HFFc6 (cell line): ENCODE data around the gene CMTR1. TPM values are rescaled to one million over a fixed set of nuclear protein-coding genes. Genes with fewer than 3 reads are reported as not detected.
"Not testable (repeated sequence)": the region's sequence is repeated elsewhere in the genome, so short reads cannot be mapped to it uniquely, and the experiment has no call there.

ENCODE experiments used
- DNase-seq: peaks from one replicate; pipeline ENCODE4 v3.0.0-alpha.2; 2018
- H3K27ac Mint-ChIP-seq: 2 replicates; pipeline ENCODE4 v1.8.0; 2020; ENCODE audit warnings: mild to moderate bottlenecking, mixed read lengths
- H3K27me3 Mint-ChIP-seq: 2 replicates; pipeline ENCODE4 v1.8.0; 2021; ENCODE audit warnings: mild to moderate bottlenecking, moderate library complexity, mixed read lengths; ENCODE audit not compliant: insufficient read depth
- H3K36me3 Mint-ChIP-seq: 2 replicates; pipeline ENCODE4 v1.8.0; 2021; ENCODE audit warnings: low read depth, mixed read lengths
- H3K4me1 Mint-ChIP-seq: 2 replicates; pipeline ENCODE4 v1.8.0; 2020; ENCODE audit warnings: low read depth, mixed read lengths
- H3K4me3 Mint-ChIP-seq: 2 replicates; pipeline ENCODE4 v1.8.0; 2020; ENCODE audit warnings: mild to moderate bottlenecking, moderate library complexity, mixed read lengths
- H3K9me3 Mint-ChIP-seq: 2 replicates; pipeline ENCODE4 v1.8.0; 2020; ENCODE audit warnings: mild to moderate bottlenecking, mixed read lengths
- total RNA-seq, 6 experiments: library from RNA; stranded (reverse); fragmentation: NEBNext Ultra II Directional; extraction: Animal tissue kit (Norgen Biotek cat#: 25700); gene quantifications; 2 replicates in 1 of 6; 3 replicates in 5 of 6; pipeline ENCODE4 v1.2.3, GENCODE V29; 2021
- TF ChIP-seq, protein P1 (sequence below): fragments of 200-600 bp; sonication (generic); IDR thresholded peaks from 2 replicates; pipeline ENCODE4 v1.5.0; 2021; ENCODE audit warnings: antibody characterized with exemption, mild to moderate bottlenecking

Gene CMTR1
- total RNA-seq, 6 experiments from 2014 or later = 36.1 to 42.2 (median 37.6) TPM

DNA sequence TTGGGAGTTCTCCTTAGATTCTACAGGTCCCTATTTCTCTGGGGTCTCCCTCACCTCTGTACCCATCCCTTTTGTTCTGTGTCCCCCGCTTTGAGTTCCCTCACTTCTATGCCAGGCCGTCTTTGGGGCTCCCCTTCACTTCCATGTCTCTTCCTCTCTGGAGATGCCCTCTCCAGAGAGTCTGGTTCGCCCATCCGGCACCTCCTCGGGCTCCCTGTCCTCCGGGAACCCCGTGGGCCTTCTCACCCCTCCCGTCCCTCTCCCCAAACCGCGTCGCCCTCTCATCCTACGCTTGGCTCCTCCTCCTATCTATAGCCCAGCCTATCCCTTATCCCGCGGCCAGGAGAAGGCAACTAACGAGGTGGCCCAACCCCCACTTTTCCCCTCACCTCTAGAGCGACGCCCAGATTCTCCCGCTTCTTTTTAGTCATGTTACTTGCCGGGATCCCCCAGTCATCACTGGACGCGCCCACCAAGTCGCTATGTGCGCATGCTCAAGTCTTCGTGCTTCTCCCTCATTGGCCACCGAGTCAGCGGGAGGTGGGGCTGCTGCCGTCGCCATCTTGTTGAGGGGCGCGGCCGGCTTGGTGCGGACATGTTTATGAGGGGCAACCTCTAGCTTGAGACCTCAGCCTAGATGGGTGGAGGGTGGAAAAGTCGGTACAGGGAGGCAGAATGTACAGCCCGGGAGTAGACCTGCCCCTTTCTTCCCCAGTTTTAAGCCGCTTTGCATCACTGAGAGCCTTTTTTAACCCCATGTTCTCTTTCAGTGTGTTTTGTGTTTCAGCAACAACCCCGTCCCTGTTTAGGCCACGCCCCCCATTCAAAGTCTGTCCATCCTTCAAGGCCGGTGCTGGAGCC lies 66.6 kb downstream of the CMTR1 start, which contains the start of gene CCDC167:
CCDC167 (minus strand) TSS at position 461 of the 861 bp plus-strand sequence; CDS start at position 431, 30 bp downstream.
- H3K36me3 Mint-ChIP-seq = no peaks in the 10 kb centered on the region
- H3K4me3 Mint-ChIP-seq = peak within 1 kb of the TSS; percentile 96
- peak; percentile 96 for DNase-seq
- TF ChIP-seq, protein P1, sequence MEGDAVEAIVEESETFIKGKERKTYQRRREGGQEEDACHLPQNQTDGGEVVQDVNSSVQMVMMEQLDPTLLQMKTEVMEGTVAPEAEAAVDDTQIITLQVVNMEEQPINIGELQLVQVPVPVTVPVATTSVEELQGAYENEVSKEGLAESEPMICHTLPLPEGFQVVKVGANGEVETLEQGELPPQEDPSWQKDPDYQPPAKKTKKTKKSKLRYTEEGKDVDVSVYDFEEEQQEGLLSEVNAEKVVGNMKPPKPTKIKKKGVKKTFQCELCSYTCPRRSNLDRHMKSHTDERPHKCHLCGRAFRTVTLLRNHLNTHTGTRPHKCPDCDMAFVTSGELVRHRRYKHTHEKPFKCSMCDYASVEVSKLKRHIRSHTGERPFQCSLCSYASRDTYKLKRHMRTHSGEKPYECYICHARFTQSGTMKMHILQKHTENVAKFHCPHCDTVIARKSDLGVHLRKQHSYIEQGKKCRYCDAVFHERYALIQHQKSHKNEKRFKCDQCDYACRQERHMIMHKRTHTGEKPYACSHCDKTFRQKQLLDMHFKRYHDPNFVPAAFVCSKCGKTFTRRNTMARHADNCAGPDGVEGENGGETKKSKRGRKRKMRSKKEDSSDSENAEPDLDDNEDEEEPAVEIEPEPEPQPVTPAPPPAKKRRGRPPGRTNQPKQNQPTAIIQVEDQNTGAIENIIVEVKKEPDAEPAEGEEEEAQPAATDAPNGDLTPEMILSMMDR = no peak
- peaks cover 21% of the 10 kb centered on the region for H3K4me1 Mint-ChIP-seq
- H3K9me3 Mint-ChIP-seq = no peaks in the 10 kb centered on the region
- peaks cover 16% of the 10 kb centered on the region for H3K27me3 Mint-ChIP-seq
- H3K27ac Mint-ChIP-seq = peak within 1 kb of the TSS; percentile 89

DNA sequence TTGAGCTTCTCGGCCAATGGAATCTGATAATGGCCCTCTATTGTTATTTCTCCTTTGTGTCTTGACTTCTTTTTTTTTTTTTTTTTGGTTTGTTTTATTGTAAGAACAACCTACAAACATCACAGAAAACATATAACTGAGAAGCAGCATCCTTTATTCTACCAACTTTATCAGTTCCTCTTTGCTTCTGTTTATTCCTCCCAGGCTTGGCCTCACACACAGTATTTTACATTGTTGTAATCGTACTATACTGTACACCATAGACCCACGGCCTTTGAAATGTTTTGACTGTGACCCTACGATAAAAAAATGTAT lies 67.2 kb downstream of the CMTR1 start:
- Mint-ChIP-seq H3K27me3 (peaks cover 17% of the 10 kb centered on the region), H3K27ac (peak overlapping the region; percentile 89), H3K4me1 (peaks cover 21% of the 10 kb centered on the region), H3K36me3 (no peaks in the 10 kb centered on the region), H3K4me3 (peak overlapping the region; percentile 96), H3K9me3 (no peaks in the 10 kb centered on the region)
- DNase-seq = no peak
- TF ChIP-seq, protein P1 = no peak

DNA sequence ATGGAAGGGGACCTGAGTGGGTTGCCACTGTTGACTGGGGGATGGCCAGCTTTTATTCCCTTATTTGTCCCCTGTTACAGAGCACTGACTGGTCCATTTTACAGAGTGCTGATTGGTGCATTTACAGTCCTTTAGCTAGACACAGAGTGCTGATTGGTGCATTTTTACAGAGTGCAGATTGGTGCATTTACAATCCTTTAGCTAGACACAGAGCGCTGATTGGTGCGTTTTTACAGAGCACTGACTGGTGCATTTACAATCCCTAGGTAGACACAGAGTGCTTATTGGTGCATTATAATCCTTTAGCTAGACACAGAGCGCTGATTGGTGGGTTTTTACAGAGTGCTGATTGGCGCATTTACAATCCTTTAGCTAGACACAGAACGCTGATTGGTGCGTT lies 67.9 kb downstream of the CMTR1 start:
- H3K9me3 Mint-ChIP-seq, H3K27ac Mint-ChIP-seq, DNase-seq, H3K36me3 Mint-ChIP-seq, H3K4me3 Mint-ChIP-seq: not testable (repeated sequence)
- Mint-ChIP-seq H3K27me3 (peaks cover 17% of the 10 kb centered on the region), H3K4me1 (peaks cover 21% of the 10 kb centered on the region)

GRCh38 chr6:37501632-37502491 lies 68.8 kb downstream of the CMTR1 start:
- Mint-ChIP-seq H3K27ac (no peak overlapping the region), H3K36me3 (no peaks in the 10 kb centered on the region), H3K4me1 (peaks cover 21% of the 10 kb centered on the region), H3K9me3 (no peaks in the 10 kb centered on the region), H3K4me3 (no peak overlapping the region), H3K27me3 (peaks cover 19% of the 10 kb centered on the region)
- TF ChIP-seq, protein P1 = no peak
- no peak for DNase-seq

DNA sequence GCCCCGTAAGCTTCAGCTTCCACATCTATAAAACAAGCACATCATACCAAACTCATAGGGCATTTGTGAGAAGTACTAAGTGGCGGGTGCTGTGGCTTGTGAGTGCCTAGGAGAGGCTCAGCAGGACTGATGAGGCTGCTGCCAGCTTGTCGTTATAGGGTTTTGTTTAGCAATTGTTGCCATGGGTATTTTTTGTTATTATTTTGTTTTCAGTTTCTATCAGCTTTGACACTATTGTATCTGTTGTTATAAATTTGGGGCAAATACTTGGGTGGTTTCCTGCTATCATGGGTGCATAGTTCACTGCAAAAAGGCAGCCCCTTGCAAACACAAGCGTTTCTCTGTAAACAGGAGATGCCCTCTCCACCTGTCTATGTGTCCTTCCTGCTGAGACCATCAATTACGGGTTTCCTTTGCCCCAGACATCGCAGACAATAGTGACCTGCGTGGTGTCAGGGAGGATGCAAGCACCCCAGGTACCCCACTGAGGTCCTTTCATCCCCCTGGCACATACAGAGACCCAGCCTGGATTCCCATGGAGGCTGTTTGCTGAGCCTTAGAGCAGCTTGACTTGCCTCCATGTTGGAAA lies 69.8 kb downstream of the CMTR1 start:
- peaks cover 21% of the 10 kb centered on the region for H3K4me1 Mint-ChIP-seq
- DNase-seq = no peak
- no peak overlapping the region for H3K4me3 Mint-ChIP-seq
- H3K36me3 Mint-ChIP-seq = no peaks in the 10 kb centered on the region
- TF ChIP-seq, protein P1 = no peak
- no peak overlapping the region for H3K27ac Mint-ChIP-seq
- H3K27me3 Mint-ChIP-seq = peaks cover 19% of the 10 kb centered on the region
- H3K9me3 Mint-ChIP-seq = no peaks in the 10 kb centered on the region
